ENCODE data around the gene RNF225. TPM values are rescaled to one million over a fixed set of nuclear protein-coding genes. Genes with fewer than 3 reads are reported as not detected.

The RNF225 gene
- total and polyA plus RNA-seq, 10 of the 15 experiments (the other 5 are each of a cell fraction or from before 2014, with no cell fraction given) = 0.27 to 0.28 TPM; not detected in 8

GRCh38 chr19:58408152-58409009 is 12.9 kb downstream of the RNF225 start, which contains the start of gene ZNF584 (continued):
- TF ChIP-seq PRDM15 (CRISPR knock-in tag; IDR thresholded peaks at IDR 0.05) (no peak), JUND (IDR thresholded peaks at IDR 0.05; ENCODE audit: low read depth, low read length) (no peak), PBX3 (IDR thresholded peaks at IDR 0.05; ENCODE audit: insufficient replicate concordance, low read depth, low read length) (no peak), HDAC6 (IDR thresholded peaks at IDR 0.05; ENCODE audit: unreplicated experiment) (no peak), CREB1 (IDR thresholded peaks at IDR 0.05; ENCODE audit: low read depth) (peak; percentile 84), NFIC (IDR thresholded peaks at IDR 0.05; ENCODE audit: low read depth, low read length) (no peak), ATF2 (IDR thresholded peaks at IDR 0.05; ENCODE audit: low read length) (no peak), CREM (IDR thresholded peaks at IDR 0.05; ENCODE audit: low read depth) (peak; percentile 92), NBN (IDR thresholded peaks at IDR 0.05) (peak; percentile 65), PKNOX1 (IDR thresholded peaks at IDR 0.05) (0 out of 2 replicates have a peak, but pooled peaks have one; percentile 16), PAX8 (IDR thresholded peaks at IDR 0.05) (no peak), ZBTB40 (IDR thresholded peaks at IDR 0.05; ENCODE audit: borderline replicate concordance) (peak; percentile 83), GABPA (IDR thresholded peaks at IDR 0.05; ENCODE audit: low read depth) (peak; percentile 83), IRF4 (IDR thresholded peaks at IDR 0.05; ENCODE audit: low read depth, low read length) (no peak), BHLHE40 (IDR thresholded peaks at IDR 0.05; ENCODE audit: borderline replicate concordance in 1 of 2, low read depth in 2 of 2, low read length in 1 of 2) (peak in 1 of 2 experiments; percentile 27; a peak in 1 of 4 replicates), TCF12 (IDR thresholded peaks at IDR 0.05; ENCODE audit: low read depth, low read length) (0 out of 2 replicates have a peak, but pooled peaks have one; percentile 4), ZNF622 (IDR thresholded peaks at IDR 0.05) (no peak), RAD21 (IDR thresholded peaks at IDR 0.05; ENCODE audit: insufficient read depth, low read depth, low read length) (no peak)
